ENCODE results near the gene EFL1.

GRCh38 chr15:82128401-82129148 lies 134.0 kb downstream of the EFL1 start:
- TF ChIP-seq EP300 (conservative IDR thresholded peaks at IDR 0.05; ENCODE audit: poor library complexity, severe bottlenecking), result no peak
- no peak for TF ChIP-seq POLR2AphosphoS5 (IDR thresholded peaks at IDR 0.05)
- TF ChIP-seq EZH2 (IDR thresholded peaks at IDR 0.05; ENCODE audit: borderline replicate concordance, insufficient read depth, low read length, poor library complexity, severe bottlenecking), result no peak
- TF ChIP-seq, protein P1, sequence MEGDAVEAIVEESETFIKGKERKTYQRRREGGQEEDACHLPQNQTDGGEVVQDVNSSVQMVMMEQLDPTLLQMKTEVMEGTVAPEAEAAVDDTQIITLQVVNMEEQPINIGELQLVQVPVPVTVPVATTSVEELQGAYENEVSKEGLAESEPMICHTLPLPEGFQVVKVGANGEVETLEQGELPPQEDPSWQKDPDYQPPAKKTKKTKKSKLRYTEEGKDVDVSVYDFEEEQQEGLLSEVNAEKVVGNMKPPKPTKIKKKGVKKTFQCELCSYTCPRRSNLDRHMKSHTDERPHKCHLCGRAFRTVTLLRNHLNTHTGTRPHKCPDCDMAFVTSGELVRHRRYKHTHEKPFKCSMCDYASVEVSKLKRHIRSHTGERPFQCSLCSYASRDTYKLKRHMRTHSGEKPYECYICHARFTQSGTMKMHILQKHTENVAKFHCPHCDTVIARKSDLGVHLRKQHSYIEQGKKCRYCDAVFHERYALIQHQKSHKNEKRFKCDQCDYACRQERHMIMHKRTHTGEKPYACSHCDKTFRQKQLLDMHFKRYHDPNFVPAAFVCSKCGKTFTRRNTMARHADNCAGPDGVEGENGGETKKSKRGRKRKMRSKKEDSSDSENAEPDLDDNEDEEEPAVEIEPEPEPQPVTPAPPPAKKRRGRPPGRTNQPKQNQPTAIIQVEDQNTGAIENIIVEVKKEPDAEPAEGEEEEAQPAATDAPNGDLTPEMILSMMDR (IDR thresholded peaks at IDR 0.05; ENCODE audit: poor library complexity, severe bottlenecking), result no peak
- no peak for TF ChIP-seq TAF1 (IDR thresholded peaks at IDR 0.05; ENCODE audit: low read depth)
- no peak for TF ChIP-seq SMC3 (conservative IDR thresholded peaks at IDR 0.05; ENCODE audit: poor library complexity)
